Esophagus squamous epithelium (tissue), 4 donors: ENCODE measurements around the gene OR4S1.

Experiments
- POLR2A ChIP-seq, 4 donors: fragments of 450-650 bp; IDR thresholded peaks; one replicate each; pipeline ENCODE4 v1.6.1; 2017; ENCODE audit warnings: antibody characterized with exemption in 4 of 4, mild to moderate bottlenecking in 4 of 4, moderate library complexity in 3 of 4
- TF ChIP-seq, protein P1 (sequence below), 6 experiments: fragments of 450-650 bp in 4 of 6; fragments of 200-600 bp in 2 of 6; sonication (generic) in 2 of 6; IDR thresholded peaks; one replicate each; pipeline ENCODE4 v1.5.1; 2016 to 2019; ENCODE audit warnings: antibody characterized with exemption in 6 of 6, mild to moderate bottlenecking in 4 of 6, moderate library complexity in 4 of 6

DNA sequence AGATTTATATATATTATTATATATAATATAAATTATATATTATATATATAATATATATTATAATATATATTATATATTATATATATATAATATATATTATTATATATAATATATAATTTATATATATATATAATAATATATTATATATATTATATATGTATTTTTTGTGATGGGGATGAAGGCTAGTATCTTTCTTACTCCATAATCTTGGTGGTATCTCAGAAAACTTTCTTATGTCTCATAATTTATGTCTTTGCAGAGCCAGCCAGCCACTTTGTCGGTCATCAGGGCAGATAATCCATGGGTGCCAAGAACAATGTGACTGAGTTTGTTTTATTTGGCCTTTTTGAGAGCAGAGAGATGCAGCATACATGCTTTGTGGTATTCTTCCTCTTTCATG is at the start of gene OR4S1:
- TF ChIP-seq, protein P1, sequence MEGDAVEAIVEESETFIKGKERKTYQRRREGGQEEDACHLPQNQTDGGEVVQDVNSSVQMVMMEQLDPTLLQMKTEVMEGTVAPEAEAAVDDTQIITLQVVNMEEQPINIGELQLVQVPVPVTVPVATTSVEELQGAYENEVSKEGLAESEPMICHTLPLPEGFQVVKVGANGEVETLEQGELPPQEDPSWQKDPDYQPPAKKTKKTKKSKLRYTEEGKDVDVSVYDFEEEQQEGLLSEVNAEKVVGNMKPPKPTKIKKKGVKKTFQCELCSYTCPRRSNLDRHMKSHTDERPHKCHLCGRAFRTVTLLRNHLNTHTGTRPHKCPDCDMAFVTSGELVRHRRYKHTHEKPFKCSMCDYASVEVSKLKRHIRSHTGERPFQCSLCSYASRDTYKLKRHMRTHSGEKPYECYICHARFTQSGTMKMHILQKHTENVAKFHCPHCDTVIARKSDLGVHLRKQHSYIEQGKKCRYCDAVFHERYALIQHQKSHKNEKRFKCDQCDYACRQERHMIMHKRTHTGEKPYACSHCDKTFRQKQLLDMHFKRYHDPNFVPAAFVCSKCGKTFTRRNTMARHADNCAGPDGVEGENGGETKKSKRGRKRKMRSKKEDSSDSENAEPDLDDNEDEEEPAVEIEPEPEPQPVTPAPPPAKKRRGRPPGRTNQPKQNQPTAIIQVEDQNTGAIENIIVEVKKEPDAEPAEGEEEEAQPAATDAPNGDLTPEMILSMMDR (IDR thresholded peaks at IDR 0.05), result no peak
- TF ChIP-seq POLR2A (IDR thresholded peaks at IDR 0.05), result no peak
